H9 (cell line): ENCODE data around the gene GPR42. TPM values are rescaled to one million over a fixed set of nuclear protein-coding genes. Genes with fewer than 3 reads are reported as not detected.

Experiments used
- DNase-seq: peaks from one replicate; pipeline ENCODE4 v3.0.0-alpha.2; 2017
- H2AFZ ChIP-seq: one replicate; pipeline ENCODE4 v1.6.1; 2013; ENCODE audit warnings: mild to moderate bottlenecking, low read length, control low read depth, moderate library complexity
- H2AK5ac ChIP-seq: 2 replicates; pipeline ENCODE4 v1.6.1; 2013; ENCODE audit warnings: low read length, control low read depth, mixed read lengths; ENCODE audit not compliant: insufficient read length
- H2BK120ac ChIP-seq: one replicate; pipeline ENCODE4 v1.6.1; 2013; ENCODE audit warnings: low read depth, mild to moderate bottlenecking, low read length, control low read depth, inconsistent platforms; ENCODE audit not compliant: poor library complexity, severe bottlenecking
- H2BK12ac ChIP-seq: 2 replicates; pipeline ENCODE4 v1.6.1; 2013; ENCODE audit warnings: low read length, control low read depth, mixed read lengths, low read depth; ENCODE audit not compliant: insufficient read length
- H2BK15ac ChIP-seq: 2 replicates; pipeline ENCODE4 v1.6.1; 2013; ENCODE audit warnings: low read depth, low read length, control low read depth
- H2BK20ac ChIP-seq: one replicate; pipeline ENCODE4 v1.6.1; 2013; ENCODE audit warnings: low read depth, mild to moderate bottlenecking, low read length, control low read depth, inconsistent platforms; ENCODE audit not compliant: poor library complexity, severe bottlenecking
- H2BK5ac ChIP-seq: 2 replicates; pipeline ENCODE4 v1.6.1; 2013; ENCODE audit warnings: low read length, control low read depth, mixed read lengths; ENCODE audit not compliant: insufficient read length
- H3K14ac ChIP-seq: 2 replicates; pipeline ENCODE4 v1.6.1; 2013; ENCODE audit warnings: low read length, control low read depth; ENCODE audit not compliant: insufficient read depth
- H3K18ac ChIP-seq: 2 replicates; pipeline ENCODE4 v1.6.1; 2013; ENCODE audit warnings: low read depth, mild to moderate bottlenecking, mixed read lengths, low read length, control low read depth; ENCODE audit not compliant: insufficient read length
- H3K23ac ChIP-seq: 2 replicates; pipeline ENCODE4 v1.6.1; 2013; ENCODE audit warnings: low read length, control low read depth, mixed read lengths, low read depth; ENCODE audit not compliant: insufficient read length
- H3K23me2 ChIP-seq: 2 replicates; pipeline ENCODE4 v1.6.1; 2013; ENCODE audit warnings: low read depth, mild to moderate bottlenecking, mixed read lengths, low read length, control low read depth; ENCODE audit not compliant: insufficient read length, poor library complexity, severe bottlenecking
- H3K27ac ChIP-seq: 2 replicates; pipeline ENCODE4 v1.5.1; 2013; ENCODE audit warnings: low read length, control low read depth, mixed read lengths, low read depth; ENCODE audit not compliant: insufficient read length
- H3K27me3 ChIP-seq: 2 replicates; pipeline ENCODE4 v1.6.1; 2013; ENCODE audit warnings: low read length, control low read depth, inconsistent platforms; ENCODE audit not compliant: insufficient read depth
- H3K4ac ChIP-seq: 2 replicates; pipeline ENCODE4 v1.6.1; 2013; ENCODE audit warnings: low read depth, mild to moderate bottlenecking, control low read depth, inconsistent platforms, low read length, moderate library complexity
- H3K4me1 ChIP-seq: 2 replicates; pipeline ENCODE4 v1.6.1; 2013; ENCODE audit warnings: low read length, control low read depth, inconsistent platforms; ENCODE audit not compliant: insufficient read depth
- H3K4me2 ChIP-seq: 2 replicates; pipeline ENCODE4 v1.6.1; 2013; ENCODE audit warnings: low read length, control low read depth, mixed read lengths; ENCODE audit not compliant: insufficient read length, insufficient read depth
- H3K56ac ChIP-seq: 2 replicates; pipeline ENCODE4 v1.6.1; 2013; ENCODE audit warnings: low read depth, mild to moderate bottlenecking, mixed read lengths, low read length, control low read depth; ENCODE audit not compliant: insufficient read length
- H3K79me1 ChIP-seq: 2 replicates; pipeline ENCODE4 v1.6.1; 2013; ENCODE audit warnings: low read depth, mild to moderate bottlenecking, moderate library complexity, low read length, control low read depth, inconsistent platforms; ENCODE audit not compliant: insufficient read depth, poor library complexity, severe bottlenecking
- H3K79me2 ChIP-seq: 2 replicates; pipeline ENCODE4 v1.6.1; 2013; ENCODE audit warnings: low read length, control low read depth, inconsistent platforms; ENCODE audit not compliant: insufficient read depth
- H3K9ac ChIP-seq: 2 replicates; pipeline ENCODE4 v1.6.1; 2013; ENCODE audit warnings: low read length, control low read depth, mixed read lengths; ENCODE audit not compliant: insufficient read length; ENCODE audit errors: extremely low read depth
- H3K9me3 ChIP-seq: one replicate; pipeline ENCODE4 v1.6.1; 2013; ENCODE audit warnings: low read depth, low read length, inconsistent platforms; ENCODE audit not compliant: control insufficient read depth
- H3T11ph ChIP-seq: one replicate; pipeline ENCODE4 v1.6.1; 2013; ENCODE audit warnings: mild to moderate bottlenecking, low read length, control low read depth, inconsistent platforms
- H4K20me1 ChIP-seq: one replicate; pipeline ENCODE4 v1.6.1; 2013; ENCODE audit not compliant: control insufficient read depth, insufficient read length, insufficient read depth
- H4K5ac ChIP-seq: 2 replicates; pipeline ENCODE4 v1.6.1; 2013; ENCODE audit warnings: low read depth, mild to moderate bottlenecking, mixed read lengths, low read length, control low read depth; ENCODE audit not compliant: insufficient read length
- H4K8ac ChIP-seq: replicated peaks from 2 replicates; pipeline ENCODE4 v1.6.1; 2013; ENCODE audit warnings: low read length, control low read depth, mixed read lengths, low read depth; ENCODE audit not compliant: insufficient read length
- H4K91ac ChIP-seq: 2 replicates; pipeline ENCODE4 v1.6.1; 2013; ENCODE audit warnings: low read depth, mild to moderate bottlenecking, moderate library complexity, mixed read lengths, low read length, control low read depth; ENCODE audit not compliant: insufficient read length
- H3K27ac Mint-ChIP-seq, 3 experiments: 2 replicates in 2 of 3; 3 replicates in 1 of 3; pipeline ENCODE4 v1.8.0; 2020 to 2021; ENCODE audit warnings: mixed read lengths in 3 of 3, mild to moderate bottlenecking in 1 of 3, moderate library complexity in 1 of 3
- H3K27me3 Mint-ChIP-seq: 2 replicates; pipeline ENCODE4 v1.8.0; 2021; ENCODE audit warnings: low read depth, mild to moderate bottlenecking, moderate library complexity, mixed read lengths
- H3K36me3 Mint-ChIP-seq, 3 experiments: 2 replicates in 2 of 3; 3 replicates in 1 of 3; pipeline ENCODE4 v1.8.0; 2020 to 2021; ENCODE audit warnings: low read depth in 3 of 3, mixed read lengths in 3 of 3; ENCODE audit not compliant: insufficient read depth in 1 of 3
- H3K4me1 Mint-ChIP-seq, 2 experiments: 2 replicates each; pipeline ENCODE4 v1.8.0; 2020; ENCODE audit warnings: mixed read lengths in 2 of 2
- H3K4me3 Mint-ChIP-seq, 2 experiments: 2 replicates in 1 of 2; 3 replicates in 1 of 2; pipeline ENCODE4 v1.8.0; 2020 to 2021; ENCODE audit warnings: mild to moderate bottlenecking in 2 of 2, mixed read lengths in 2 of 2, moderate library complexity in 1 of 2
- H3K9me3 Mint-ChIP-seq, 2 experiments: 2 replicates in 1 of 2; 3 replicates in 1 of 2; pipeline ENCODE4 v1.8.0; 2020; ENCODE audit warnings: mild to moderate bottlenecking in 2 of 2, mixed read lengths in 2 of 2, moderate library complexity in 1 of 2
- WGBS: extraction: QIAGEN DNeasy Blood & Tissue Kit; methylation state at CpG from one replicate; pipeline ENCODE4 v1.1.7; 2013; ENCODE audit warnings: missing lambda C conversion rate, low lambda C conversion rate, mixed read lengths; ENCODE audit not compliant: insufficient read length; ENCODE audit errors: extremely low coverage; 5-methylcytosine and 5-hydroxymethylcytosine counted together
- total RNA-seq: library from RNA; stranded (reverse); gene quantifications from 2 replicates; pipeline ENCODE4 v1.2.1, GENCODE V29; 2021
- TF ChIP-seq, protein P1 (sequence below): fragments of 200-600 bp; sonication (generic); conservative IDR thresholded peaks from 3 replicates; pipeline ENCODE4 v1.8.0; 2021; ENCODE audit warnings: antibody characterized with exemption, mild to moderate bottlenecking

Gene GPR42
- total RNA-seq, 1 experiment from 2014 or later, result not detected

DNA sequence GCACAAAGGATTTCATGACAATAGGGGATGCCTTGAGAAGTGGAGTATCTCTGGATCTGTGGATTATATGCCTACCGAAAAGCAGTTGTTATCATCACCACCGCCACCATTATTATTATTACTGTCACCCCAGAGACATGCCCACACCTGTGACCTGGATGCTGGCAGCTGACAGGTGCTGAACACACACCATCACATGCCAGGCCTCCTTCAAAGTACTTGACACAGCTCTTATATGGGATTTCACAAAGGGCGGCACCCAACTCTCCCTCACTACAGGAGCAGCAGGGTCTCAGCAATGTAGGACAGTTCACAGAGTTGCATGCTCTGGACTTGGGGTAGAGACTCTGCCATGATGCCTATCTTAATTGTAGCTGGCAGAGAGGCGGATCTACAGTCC lies 5.6 kb upstream of the GPR42 start:
- no peaks in the 10 kb centered on the region for H3K36me3 Mint-ChIP-seq

More for the DNA sequence above, 5.6 kb upstream of the GPR42 start:
- H3K9me3 Mint-ChIP-seq, result no peaks in the 10 kb centered on the region; a peak in 1 of 5 replicates
- H2BK15ac ChIP-seq, result no peak overlapping the region
- no peaks in the 10 kb centered on the region for H3K23me2 ChIP-seq
- H3K4me1 ChIP-seq, result no peaks in the 10 kb centered on the region
- H3K27me3 Mint-ChIP-seq, result peaks cover 19% of the 10 kb centered on the region
- TF ChIP-seq, protein P1, sequence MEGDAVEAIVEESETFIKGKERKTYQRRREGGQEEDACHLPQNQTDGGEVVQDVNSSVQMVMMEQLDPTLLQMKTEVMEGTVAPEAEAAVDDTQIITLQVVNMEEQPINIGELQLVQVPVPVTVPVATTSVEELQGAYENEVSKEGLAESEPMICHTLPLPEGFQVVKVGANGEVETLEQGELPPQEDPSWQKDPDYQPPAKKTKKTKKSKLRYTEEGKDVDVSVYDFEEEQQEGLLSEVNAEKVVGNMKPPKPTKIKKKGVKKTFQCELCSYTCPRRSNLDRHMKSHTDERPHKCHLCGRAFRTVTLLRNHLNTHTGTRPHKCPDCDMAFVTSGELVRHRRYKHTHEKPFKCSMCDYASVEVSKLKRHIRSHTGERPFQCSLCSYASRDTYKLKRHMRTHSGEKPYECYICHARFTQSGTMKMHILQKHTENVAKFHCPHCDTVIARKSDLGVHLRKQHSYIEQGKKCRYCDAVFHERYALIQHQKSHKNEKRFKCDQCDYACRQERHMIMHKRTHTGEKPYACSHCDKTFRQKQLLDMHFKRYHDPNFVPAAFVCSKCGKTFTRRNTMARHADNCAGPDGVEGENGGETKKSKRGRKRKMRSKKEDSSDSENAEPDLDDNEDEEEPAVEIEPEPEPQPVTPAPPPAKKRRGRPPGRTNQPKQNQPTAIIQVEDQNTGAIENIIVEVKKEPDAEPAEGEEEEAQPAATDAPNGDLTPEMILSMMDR, result no peak
- no peak overlapping the region for H3K4ac ChIP-seq
- no peak overlapping the region for H4K91ac ChIP-seq
- H4K20me1 ChIP-seq, result no peaks in the 10 kb centered on the region
- no peak overlapping the region for H4K5ac ChIP-seq
- H3K27ac Mint-ChIP-seq, result no peak overlapping the region; a peak in 1 of 7 replicates
- H2AFZ ChIP-seq, result no peak overlapping the region
- no peak overlapping the region for H3K18ac ChIP-seq
- no peaks in the 10 kb centered on the region for H3K4me1 Mint-ChIP-seq
- H3K27me3 ChIP-seq, result no peaks in the 10 kb centered on the region
- H3K9me3 ChIP-seq, result no peaks in the 10 kb centered on the region
- no peak overlapping the region for H3T11ph ChIP-seq
- H2BK5ac ChIP-seq, result no peak overlapping the region
- no peak overlapping the region for H2BK12ac ChIP-seq
- no peak overlapping the region for H3K27ac ChIP-seq
- DNase-seq, result no peak
- H3K56ac ChIP-seq, result no peak overlapping the region
- H3K79me1 ChIP-seq, result no peaks in the 10 kb centered on the region
- no peak overlapping the region for H2BK120ac ChIP-seq
- no peak overlapping the region for H3K9ac ChIP-seq
- H3K4me3 Mint-ChIP-seq, result no peak overlapping the region
- no CpG with 5 or more reads among the region's 4 CpGs for WGBS
- H3K23ac ChIP-seq, result no peak overlapping the region
- no peak overlapping the region for H3K4me2 ChIP-seq
- H4K8ac ChIP-seq, result no peak overlapping the region
- no peak overlapping the region for H2AK5ac ChIP-seq
- H3K79me2 ChIP-seq, result no peaks in the 10 kb centered on the region
- no peak overlapping the region for H2BK20ac ChIP-seq
- no peak overlapping the region for H3K14ac ChIP-seq
